Stomach (tissue), 9 donors: ENCODE data around the gene FUCA2. TPM values are rescaled to one million over a fixed set of nuclear protein-coding genes. Genes with fewer than 3 reads are reported as not detected.
A peak's percentile ranks its signal among the peaks of the same experiment; 100 is the strongest.
"Not testable (repeated sequence)": the region's sequence is repeated elsewhere in the genome, so short reads cannot be mapped to it uniquely, and the experiment has no call there.

Experiments
- DNase-seq, 2 donors: peaks; one replicate each; pipeline versions ENCODE4 v3.0.0 to v3.0.0-alpha.2; 2013 to 2019
- H3K27ac ChIP-seq, 5 donors: fragments of 200-600 bp in 4 of 5; sonication (generic) in 4 of 5; one replicate each; pipeline ENCODE4 v1.5.1; 2013 to 2019; ENCODE audit warnings: mild to moderate bottlenecking in 1 of 5, moderate library complexity in 1 of 5
- H3K27me3 ChIP-seq, 3 donors: fragments of 200-600 bp; sonication (generic); one replicate each; pipeline ENCODE4 v1.5.1; 2017 to 2019; ENCODE audit warnings: mixed run types in 1 of 3
- H3K36me3 ChIP-seq, 4 donors: fragments of 200-600 bp; sonication (generic); 1 replicate in 3 of 4; 2 replicates in 1 of 4; pipeline ENCODE4 v1.5.1; 2016 to 2019
- H3K4me1 ChIP-seq, 4 donors: fragments of 200-600 bp; sonication (generic); one replicate each; pipeline ENCODE4 v1.5.1; 2016 to 2019
- H3K4me3 ChIP-seq, 4 donors: fragments of 200-600 bp; sonication (generic) in 3 of 4; one replicate each; pipeline ENCODE4 v1.5.1; 2016 to 2019; ENCODE audit warnings: mild to moderate bottlenecking in 1 of 4
- H3K9me3 ChIP-seq, 4 donors: fragments of 200-600 bp; sonication (generic); one replicate each; pipeline ENCODE4 v1.5.1; 2016 to 2019
- EP300 ChIP-seq: sonication (generic); formaldehyde crosslinking; IDR thresholded peaks from one replicate; pipeline ENCODE4 v1.6.1; 2017; ENCODE audit warnings: antibody characterized with exemption
- POLR2A ChIP-seq, 4 donors: fragments of 450-650 bp; IDR thresholded peaks; one replicate each; pipeline ENCODE4 v1.6.1; 2016; ENCODE audit warnings: antibody characterized with exemption in 4 of 4, control low read depth in 2 of 4, mild to moderate bottlenecking in 1 of 4, moderate library complexity in 1 of 4
- POLR2AphosphoS5 ChIP-seq, 3 donors: sonication (generic); formaldehyde crosslinking; IDR thresholded peaks; one replicate each; pipeline ENCODE4 v1.6.1; 2016; ENCODE audit warnings: antibody characterized with exemption in 3 of 3
- WGBS, 5 donors: extraction: QIAGEN DNeasy Blood & Tissue Kit in 3 of 5; methylation state at CpG; one replicate each; pipeline versions ENCODE4 v1.1.5 to v1.1.7; 2013 to 2018; 5-methylcytosine and 5-hydroxymethylcytosine counted together
- intact Hi-C: fragments of 100-400 bp; cut with DNase I; formaldehyde crosslinking; loops from one replicate; pipeline ENCODE4 v1.15.1; 2023; ENCODE audit warnings: low total_unique reads
- polyA plus RNA-seq, 3 donors: library from polyadenylated mRNA; stranded (reverse); fragments of 200-250 nt; gene quantifications; one replicate each; pipeline ENCODE4 v1.2.3, GENCODE V29; 2013
- small RNA-seq, 4 donors: library from RNA; depleted of rRNA; stranded (forward); fragments of <200 nt; gene quantifications; one replicate each; pipeline ENCODE3, GENCODE V24; 2016
- total RNA-seq, 5 donors: library from RNA; depleted of rRNA; stranded (reverse); fragments of >200 nt; gene quantifications; one replicate each; pipeline versions ENCODE4 v1.1.0 to v1.2.3, GENCODE V29; 2014 to 2016
- TF ChIP-seq, protein P1 (sequence below), 7 experiments: fragments of 450-650 bp in 4 of 7; fragments of 200-600 bp in 3 of 7; sonication (generic) in 3 of 7; IDR thresholded peaks; one replicate each; pipeline ENCODE4 v1.5.1; 2016 to 2019; ENCODE audit warnings: antibody characterized with exemption in 7 of 7, control low read depth in 2 of 7, mild to moderate bottlenecking in 1 of 7
- donor health status: healthy with polysubstance abuse.
- donor health status: Bipolar disorder and iron deficiency.
- donor health status: healthy.

FUCA2 gene
- total and polyA plus RNA-seq, 8 donors = 12.9 to 53.8 (median 25.7) TPM

DNA sequence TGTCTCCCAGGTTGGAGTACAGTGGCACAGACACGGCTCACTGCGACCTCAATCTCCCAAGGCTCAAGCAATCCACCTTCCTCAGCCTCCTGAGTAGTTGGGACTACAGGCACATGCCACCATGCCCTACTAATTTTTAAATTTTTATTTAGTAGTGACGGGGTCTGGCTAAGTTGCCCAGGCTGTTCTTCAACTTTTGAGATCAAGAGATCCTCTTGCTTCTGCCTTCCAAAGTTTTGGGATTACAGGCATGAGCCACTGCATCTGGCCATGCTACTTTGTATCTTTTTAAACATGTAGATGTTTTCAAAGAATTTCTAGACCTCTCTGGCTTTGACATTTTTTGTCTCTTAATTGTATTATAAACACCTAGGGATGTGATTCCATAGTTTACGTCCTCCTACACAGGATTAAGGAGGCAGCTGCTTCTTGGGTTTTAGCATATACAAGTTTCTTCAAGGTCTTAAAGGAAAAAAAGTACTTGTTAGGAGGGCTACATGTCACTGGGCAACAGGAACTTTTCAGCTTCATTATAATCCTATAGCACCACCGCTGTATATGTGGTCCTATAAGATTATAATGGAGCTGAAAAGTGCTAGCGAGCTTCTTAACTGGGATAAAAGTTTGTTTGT is 62.3 kb downstream of the FUCA2 start:
- H3K4me3 ChIP-seq = peak overlapping the region; percentile 63 to 94 (median 80)
- H3K27me3 ChIP-seq = no peaks in the 10 kb centered on the region
- no peak for TF ChIP-seq POLR2A (IDR thresholded peaks at IDR 0.05)
- TF ChIP-seq, protein P1, sequence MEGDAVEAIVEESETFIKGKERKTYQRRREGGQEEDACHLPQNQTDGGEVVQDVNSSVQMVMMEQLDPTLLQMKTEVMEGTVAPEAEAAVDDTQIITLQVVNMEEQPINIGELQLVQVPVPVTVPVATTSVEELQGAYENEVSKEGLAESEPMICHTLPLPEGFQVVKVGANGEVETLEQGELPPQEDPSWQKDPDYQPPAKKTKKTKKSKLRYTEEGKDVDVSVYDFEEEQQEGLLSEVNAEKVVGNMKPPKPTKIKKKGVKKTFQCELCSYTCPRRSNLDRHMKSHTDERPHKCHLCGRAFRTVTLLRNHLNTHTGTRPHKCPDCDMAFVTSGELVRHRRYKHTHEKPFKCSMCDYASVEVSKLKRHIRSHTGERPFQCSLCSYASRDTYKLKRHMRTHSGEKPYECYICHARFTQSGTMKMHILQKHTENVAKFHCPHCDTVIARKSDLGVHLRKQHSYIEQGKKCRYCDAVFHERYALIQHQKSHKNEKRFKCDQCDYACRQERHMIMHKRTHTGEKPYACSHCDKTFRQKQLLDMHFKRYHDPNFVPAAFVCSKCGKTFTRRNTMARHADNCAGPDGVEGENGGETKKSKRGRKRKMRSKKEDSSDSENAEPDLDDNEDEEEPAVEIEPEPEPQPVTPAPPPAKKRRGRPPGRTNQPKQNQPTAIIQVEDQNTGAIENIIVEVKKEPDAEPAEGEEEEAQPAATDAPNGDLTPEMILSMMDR (IDR thresholded peaks at IDR 0.05) = no peak
- TF ChIP-seq EP300 = no peak
- TF ChIP-seq POLR2AphosphoS5 (IDR thresholded peaks at IDR 0.05) = no peak
- peak in 1 of 2 donors; percentile 12 for DNase-seq
- no peaks in the 10 kb centered on the region for H3K9me3 ChIP-seq
- H3K27ac ChIP-seq = peak overlapping the region in 3 of 5 donors; percentile 82 to 87 (median 84)
- H3K4me1 ChIP-seq = peaks cover 13 to 37% (median 27%) of the 10 kb centered on the region in 4 donors
- peaks cover 0 to 8% (median 2%) of the 10 kb centered on the region in 4 donors for H3K36me3 ChIP-seq
- intact Hi-C loops = no loop called here
- 61 to 71% (median 64%) methylated on average over 6 of the region's 6 CpGs for WGBS, 5 donors

DNA sequence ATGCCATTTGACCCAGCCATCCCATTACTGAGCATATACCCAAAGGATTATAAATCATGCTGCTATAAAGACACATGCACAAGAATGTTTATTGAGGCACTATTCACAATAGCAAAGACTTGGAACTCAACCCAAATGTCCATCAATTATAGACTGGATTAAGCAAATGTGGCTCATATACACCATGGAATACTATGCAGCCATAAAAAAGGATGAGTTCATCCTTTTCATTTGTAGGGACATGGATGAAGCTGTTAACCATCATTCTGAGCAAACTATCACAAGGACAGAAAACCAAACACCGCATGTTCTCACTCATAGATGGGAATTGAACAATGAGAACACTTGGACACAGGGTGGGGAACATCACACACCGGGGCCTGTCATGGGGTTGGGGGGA is 63.7 kb downstream of the FUCA2 start:
- H3K36me3 ChIP-seq, DNase-seq: not testable (repeated sequence)
- 97 to 100% (median 100%) methylated on average over 2 of the region's 2 CpGs for WGBS, 5 donors

More for the DNA sequence above, 63.7 kb downstream of the FUCA2 start:
- H3K9me3 ChIP-seq, H3K4me3 ChIP-seq, H3K27me3 ChIP-seq, H3K27ac ChIP-seq, intact Hi-C loops: not testable (repeated sequence)
- H3K4me1 ChIP-seq = peaks cover 13 to 36% (median 27%) of the 10 kb centered on the region in 4 donors

Small RNA genes lying within 50 kb of the gene (small RNA-seq; reads per million reads assigned to genes)
- gene RNA5SP221 = 0 reads per million in 4 donors

Other genes starting within 250 kb of the FUCA2 start
- 10 to 100 TPM in 1 of 5 donors, 1 to 10 TPM in 3, not detected in 1; 3.1 to 20.0 (median 8.9) TPM for gene ADAT2, start 61.0 kb downstream of the FUCA2 start, total RNA-seq
- 1 to 10 TPM; 1.1 to 6.8 (median 2.5) TPM for gene ADAT2, start 61.0 kb downstream of the FUCA2 start, polyA plus RNA-seq
- 10 to 100 TPM in 2 of 5 donors, 1 to 10 TPM in 2, under 1 TPM in 1; 0.58 to 32.3 (median 8.9) TPM for gene PEX3, start 60.9 kb downstream of the FUCA2 start, total RNA-seq
- gene PEX3, start 60.9 kb downstream of the FUCA2 start, polyA plus RNA-seq = 10 to 100 TPM in 1 of 3 donors, 1 to 10 TPM in 2; 7.1 to 11.5 (median 9.3) TPM
- 100 to 1,000 TPM in 2 of 5 donors, 10 to 100 TPM in 3; 25.8 to 126 (median 59.6) TPM for gene PHACTR2, start 166.2 kb upstream of the FUCA2 start, total RNA-seq
- 10 to 100 TPM in 2 of 3 donors, 1 to 10 TPM in 1; 3.0 to 14.1 (median 10.6) TPM for gene PHACTR2, start 166.2 kb upstream of the FUCA2 start, polyA plus RNA-seq